ENCODE measurements around the gene EPB41L4A.

EPB41L4A gene

DNA sequence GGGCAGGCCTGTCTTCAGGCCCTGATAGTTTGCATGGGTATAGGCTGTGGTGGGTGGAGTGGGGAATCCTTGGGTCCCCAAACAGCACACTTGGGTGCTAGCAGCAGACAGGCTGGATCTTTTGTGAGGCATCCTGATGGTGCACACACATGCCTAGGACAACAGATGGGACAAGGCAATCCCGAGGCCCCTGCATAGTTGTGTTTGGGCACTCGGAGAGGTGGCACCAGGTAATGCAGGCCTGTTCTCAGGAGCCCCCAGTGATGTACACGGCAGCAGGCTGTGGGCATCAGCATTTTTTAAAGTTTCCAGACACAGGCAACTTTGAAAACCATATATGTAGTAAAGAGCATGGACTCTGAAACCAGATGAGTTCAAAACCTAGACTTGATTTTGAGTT is 65.4 kb downstream of the EPB41L4A start:
- DNase-seq (ENCODE audit: low read depth) = no peak

DNA sequence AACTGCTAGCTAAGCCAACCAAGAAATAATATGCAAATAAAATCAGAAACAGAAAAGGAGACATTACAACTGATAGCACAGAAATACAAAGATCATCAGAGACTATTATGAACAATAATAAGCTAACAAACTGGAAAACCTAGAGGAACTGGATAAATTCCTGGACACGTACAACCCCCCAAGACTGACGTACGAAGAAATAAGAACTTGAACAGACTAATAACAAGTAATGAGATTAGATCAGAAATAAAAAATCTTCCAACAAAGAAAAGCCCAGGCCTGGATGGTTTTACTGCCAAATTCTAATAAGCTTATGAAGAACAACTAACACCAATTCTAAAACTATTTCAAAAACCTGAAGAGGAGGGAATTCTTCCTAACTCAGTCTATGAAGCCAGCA is 67.9 kb downstream of the EPB41L4A start:
- DNase-seq (ENCODE audit: low read depth) = no peak

DNA sequence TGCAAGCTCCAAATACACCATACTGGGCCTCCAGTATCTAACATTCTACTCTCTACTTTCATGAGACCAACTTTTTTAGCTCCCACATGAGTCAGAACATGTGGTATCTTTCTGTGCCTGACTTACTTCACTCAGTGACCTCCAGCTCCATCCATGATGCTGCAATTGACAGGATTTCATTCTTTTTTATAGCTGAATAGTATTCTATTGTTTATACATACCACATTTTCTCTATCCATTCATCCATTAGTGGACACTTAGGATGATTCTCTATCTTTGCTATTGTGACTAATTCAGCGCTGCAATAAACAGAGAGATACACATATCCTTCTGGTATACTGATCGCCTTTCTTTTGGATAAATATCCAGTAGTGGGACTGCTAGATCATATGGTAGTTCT is 68.5 kb downstream of the EPB41L4A start:
- DNase-seq (ENCODE audit: low read depth) = no peak

DNA sequence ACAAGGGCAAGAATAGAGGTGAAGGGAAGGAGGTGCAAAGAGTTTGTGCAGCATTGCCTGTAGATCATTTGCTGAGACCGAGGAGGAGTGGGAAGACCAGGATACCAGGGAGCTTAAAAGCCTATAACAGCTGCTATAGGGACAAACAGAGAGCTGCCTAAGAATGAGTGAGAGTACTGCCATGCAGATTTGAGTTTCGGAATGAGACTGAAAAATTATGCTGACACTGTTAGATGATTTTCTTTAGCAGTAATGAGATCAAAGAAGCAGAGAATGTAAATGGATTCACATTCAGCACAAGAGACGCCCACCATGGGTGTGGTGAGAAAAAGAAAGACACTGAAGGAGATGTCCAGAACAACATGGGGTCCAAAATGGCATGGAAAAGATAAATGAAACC is 69.7 kb downstream of the EPB41L4A start:
- DNase-seq (ENCODE audit: low read depth) = no peak

DNA sequence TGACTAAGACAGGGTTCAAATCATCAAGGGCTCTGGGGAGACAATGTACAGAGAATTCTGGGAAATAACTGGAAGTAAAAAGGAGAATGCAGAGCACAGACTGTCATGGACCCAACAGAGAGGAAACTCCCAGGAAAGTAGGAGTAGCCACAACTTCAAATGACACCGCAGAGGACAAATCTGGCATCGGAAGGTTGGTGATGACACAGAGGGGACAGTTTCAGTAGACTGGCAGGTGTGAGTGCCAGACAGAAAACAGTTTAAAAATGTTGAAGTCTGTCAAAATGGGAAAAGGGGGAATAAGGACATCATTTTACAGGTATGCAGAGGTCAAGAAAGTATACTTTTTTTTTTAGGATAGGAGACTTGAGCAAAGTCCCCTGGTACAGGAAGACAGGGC is 70.2 kb downstream of the EPB41L4A start:
- DNase-seq (ENCODE audit: low read depth) = no peak

DNA sequence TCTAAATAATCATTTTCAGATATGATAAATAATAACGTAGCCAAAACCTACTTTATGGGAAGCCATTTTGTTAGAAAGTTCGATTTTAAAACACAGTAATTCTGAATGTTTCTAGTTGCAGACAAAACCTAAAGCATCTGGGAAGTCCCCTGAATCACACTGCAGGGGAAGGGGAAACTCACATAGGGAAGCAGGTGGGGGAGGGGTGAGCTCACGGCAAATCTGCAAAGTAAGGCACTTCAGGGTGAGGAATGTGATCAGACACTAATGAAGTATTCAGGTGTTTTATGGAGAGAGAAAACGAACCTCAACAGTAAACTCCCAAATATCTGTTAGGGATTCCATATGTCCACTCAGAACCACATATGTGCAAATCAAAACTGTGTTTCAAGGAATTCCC is 70.7 kb downstream of the EPB41L4A start:
- no peak for DNase-seq (ENCODE audit: low read depth)

DNA sequence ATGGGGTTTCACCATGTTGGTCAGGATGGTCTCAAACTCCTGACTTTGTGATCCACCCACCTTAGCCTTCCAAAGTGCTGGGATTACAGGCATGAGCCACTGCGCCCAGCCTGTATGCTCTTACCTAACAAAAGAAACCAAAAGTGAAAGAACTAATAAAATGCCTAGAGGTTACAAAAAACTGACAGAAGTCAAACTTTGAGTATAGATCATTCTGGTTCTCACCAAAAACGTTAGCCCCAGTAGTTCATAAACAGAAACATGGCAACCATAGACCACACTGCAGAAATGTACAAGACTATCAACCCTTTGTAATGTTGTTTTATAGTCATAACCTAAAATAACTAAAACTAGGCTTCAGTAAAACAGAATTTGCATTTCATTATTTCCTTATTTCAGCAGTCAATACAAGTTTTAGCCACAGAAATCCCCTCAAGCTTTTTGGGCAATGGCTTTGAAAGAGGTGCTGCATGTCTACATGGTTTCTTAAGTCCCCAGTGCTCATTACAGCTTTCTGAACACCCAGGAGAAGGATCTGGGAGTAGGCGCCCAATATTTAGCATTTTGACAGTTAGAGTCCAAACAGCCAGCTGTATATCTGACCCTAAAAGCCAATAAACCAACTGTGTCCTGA is 72.5 kb downstream of the EPB41L4A start:
- no peak for DNase-seq (ENCODE audit: low read depth)

DNA sequence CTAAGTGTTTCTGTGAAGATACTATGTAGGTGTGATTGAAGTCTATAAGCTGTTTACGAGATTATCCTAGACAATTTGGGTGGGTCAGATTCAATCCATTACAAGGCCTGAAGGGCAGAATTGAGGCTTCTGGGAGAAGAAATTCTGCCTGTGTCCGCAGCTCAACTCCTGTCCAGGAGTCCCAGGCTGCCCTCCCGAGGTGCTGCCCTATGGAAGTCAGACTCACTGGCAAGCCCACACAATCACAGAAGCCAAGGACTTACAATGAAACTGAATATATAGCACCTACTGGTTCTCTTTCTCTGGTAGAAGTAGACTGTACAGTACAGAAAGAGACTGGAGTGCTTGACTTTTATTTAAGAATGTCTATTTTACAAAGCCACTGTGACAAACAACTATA is 74.5 kb downstream of the EPB41L4A start:
- no peak for DNase-seq (ENCODE audit: low read depth)

DNA sequence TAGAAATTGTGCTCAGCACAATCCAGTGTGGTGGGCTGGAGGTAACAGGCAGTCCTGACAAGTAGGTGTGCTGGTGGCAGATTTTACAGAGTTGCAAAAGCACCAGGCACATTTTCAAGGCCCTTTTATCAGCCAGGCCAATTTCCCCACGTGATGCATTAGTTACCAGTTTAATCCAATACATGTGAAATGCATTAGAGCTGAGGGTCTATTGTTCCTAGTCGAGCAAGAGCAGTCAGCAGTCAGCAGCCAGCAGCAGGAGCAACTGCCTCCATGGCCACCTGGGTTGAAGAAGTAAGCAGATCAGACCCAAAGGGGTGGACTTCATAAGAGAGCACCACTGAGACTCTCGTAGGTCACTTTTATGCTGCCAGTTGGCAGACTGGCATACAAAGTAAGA is 76.7 kb downstream of the EPB41L4A start:
- DNase-seq (ENCODE audit: low read depth) = no peak

DNA sequence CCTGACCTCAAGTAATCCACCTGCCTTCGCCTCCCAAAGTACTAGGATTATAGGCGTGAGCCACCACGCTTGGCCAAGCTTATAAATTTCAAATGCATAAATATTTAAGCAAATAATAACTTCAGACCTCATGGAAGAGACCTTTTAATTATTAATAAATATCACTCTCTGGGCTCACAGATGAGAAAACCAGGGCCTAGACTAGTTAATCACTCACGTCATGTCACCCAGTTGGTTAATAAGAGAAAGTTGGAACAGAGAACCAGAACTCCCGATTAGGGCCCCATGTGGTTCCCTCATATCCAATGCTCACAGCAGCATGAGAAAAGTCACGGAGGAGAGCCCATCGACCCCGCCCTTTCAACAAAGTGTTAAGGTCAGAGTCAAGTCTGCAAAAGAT is 79.3 kb downstream of the EPB41L4A start:
- no peak for DNase-seq (ENCODE audit: low read depth)

DNA sequence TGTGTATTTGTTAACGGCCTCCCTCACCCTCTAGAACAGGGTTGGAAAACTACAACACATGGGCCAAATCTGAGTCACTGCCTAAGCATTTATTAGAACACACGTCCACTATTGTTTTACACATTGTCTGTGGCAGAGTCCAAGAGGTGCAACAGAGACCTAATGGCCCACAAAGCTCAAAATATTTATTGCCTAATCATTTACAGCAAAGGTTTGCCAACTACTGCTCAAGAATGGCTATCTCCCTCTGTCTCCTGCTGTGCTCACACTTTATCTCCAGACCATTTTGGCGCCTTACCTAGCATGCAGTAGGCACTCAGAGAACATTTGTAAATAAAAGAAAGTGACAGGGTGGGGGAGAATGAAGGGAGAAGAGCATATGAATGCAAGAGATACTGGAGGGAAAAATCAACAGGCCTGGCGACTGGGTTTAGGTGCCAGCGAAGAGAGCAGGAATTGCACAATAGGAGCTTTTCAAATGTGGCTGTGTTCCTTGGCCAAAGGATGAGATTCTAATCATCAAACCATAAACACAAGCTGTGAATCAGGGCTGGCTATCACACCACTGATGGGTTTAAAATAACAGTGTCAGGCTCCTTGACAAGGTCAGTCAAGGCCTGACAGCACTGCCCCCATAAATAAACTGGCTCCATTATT is 80.3 kb downstream of the EPB41L4A start:
- no peak for DNase-seq (ENCODE audit: low read depth)

DNA sequence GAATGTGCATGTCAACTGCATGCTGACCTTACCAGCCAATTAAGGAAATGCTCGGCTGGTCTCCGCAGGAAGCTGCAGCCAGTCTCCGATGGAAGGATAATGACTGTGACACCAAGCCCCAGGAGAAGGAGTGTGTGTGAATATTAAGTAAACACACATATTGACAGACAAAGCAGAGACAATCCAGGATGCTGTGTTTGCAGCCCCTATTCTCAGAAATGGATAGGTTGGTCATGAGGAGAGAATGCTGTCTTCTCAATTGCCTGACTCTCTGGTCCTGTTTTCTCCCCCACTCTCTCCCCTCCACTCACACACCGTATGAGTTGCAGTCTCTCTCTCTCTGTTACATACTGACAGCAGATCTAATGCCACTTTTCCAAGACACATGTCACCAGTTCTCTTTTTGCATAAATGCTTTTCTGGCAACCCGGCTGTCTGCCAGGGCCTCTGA is 85.7 kb downstream of the EPB41L4A start:
- no peak for DNase-seq (ENCODE audit: low read depth)

DNA sequence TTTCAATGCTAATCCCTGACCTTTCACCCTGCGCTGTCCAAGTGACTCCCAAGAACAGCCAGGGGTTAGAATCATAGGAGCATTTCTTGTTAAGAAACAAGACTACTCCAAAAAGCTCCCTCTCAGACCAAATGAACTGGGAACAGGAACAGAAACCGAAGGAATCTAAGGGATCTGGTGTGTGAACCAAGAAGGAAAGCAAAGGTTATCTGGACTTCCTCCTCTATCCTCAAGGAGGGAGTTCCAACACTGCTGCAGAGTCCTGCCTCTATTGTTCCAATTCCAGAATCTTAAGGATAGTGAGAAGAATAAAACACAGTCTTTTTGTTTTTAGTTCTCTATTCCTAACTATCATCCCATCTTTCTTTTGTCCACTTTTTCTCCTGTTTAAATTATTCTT is 87.2 kb downstream of the EPB41L4A start:
- DNase-seq (ENCODE audit: low read depth) = no peak

DNA sequence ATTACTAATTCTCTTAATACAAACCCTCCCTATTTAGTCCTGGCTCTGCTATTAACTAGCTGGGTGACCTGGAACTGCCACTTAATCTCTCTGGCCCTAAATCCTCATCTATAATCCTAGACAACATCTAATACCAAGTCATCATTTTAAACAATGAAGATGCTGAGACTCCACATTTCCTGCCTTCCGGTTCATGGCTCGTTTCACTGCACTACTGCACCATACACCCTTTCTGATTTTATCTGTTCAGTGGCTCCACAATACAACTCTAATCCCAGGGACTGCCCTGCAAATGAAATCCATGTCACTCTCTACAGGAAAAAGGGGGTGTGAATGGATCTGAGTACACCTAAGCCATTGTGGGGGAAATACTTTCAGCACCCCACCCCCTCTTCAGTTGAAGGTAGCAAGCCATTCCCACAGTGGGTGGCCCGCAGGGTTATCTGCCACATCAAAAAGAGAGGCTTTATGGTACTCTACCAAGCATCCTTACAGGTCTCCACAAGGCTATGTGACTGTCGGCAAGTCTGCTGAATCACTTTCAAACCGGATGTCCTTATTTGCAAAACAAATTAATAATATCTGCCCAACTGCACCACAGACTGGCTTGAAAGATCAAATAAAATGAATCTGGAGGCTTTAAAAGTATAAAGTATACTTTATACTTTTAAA is 89.5 kb downstream of the EPB41L4A start:
- DNase-seq (ENCODE audit: low read depth) = no peak

DNA sequence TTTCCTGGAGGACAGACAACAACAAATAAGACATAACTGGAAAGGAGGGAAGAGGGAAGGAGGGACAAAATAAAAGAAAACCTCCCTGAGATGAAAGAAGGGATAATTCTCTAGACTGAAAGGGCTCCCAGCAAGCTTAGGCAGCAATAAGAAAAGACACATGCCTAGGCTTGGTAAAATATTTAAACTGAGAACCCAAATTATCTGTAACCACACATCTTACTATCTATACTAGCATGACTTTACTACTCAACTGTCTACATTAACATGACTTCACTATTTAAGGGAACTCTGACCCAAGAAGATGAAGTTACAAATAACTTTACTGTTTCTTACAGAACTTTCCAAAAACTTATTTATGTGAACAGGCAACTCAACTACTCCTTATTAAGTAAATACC is 95.9 kb downstream of the EPB41L4A start:
- DNase-seq (ENCODE audit: low read depth) = no peak

DNA sequence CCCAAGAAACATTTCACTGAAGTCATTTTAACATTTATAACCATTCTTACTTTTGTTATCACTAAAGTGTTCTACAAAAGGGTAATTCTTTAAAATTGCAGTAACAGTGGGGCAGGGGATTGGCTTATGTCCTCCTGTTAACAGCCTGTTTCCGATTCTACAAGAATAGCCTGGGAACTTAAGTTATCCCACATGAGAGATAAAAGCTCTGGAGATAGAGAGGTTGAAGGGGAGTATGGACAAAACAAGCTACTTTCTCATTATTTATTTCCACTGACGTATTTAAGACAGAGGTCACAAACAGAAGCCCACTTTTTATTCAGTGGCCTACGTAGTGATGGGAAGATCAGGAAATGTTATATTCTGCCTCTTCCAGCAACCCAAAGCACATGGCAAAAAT is 98.7 kb downstream of the EPB41L4A start:
- no peak for DNase-seq (ENCODE audit: low read depth)

DNA sequence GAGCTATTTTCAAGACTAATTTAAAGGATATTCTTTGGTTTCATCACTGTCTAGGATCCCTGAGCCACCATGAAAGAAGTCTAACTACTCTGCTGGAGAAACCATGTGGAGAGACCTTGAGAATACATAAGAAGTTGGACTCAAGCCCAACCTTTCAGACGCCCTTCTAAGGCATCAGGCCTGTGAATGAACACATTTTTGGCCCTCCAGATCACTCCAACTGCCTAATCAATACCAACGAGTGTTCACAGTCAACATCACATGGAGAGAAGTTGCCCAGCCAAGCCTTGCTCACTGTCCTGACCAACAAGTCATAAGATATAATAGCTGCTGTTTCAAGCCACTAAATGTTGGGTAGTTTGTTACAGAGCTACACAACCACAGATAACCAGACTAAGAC is 100.7 kb downstream of the EPB41L4A start:
- no peak for DNase-seq (ENCODE audit: low read depth)

DNA sequence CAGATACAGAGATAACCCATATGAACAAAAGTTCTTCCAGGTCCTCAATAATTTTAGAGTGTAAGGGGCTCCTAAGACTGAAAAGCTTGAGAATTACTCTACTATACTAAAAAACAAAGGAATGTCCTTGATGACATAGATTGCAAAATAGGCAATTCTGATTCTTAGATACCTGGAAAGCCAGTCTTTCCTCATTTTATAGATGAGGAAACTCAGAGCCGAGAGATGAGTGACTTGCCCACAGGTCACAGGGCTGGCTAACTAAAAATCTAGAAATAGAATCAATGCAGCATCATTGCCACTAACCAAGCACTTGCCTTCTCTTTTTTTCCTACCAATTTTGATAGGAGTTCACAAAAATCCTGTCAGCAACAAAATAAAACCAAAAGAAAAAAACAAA is 101.2 kb downstream of the EPB41L4A start:
- DNase-seq (ENCODE audit: low read depth) = no peak

DNA sequence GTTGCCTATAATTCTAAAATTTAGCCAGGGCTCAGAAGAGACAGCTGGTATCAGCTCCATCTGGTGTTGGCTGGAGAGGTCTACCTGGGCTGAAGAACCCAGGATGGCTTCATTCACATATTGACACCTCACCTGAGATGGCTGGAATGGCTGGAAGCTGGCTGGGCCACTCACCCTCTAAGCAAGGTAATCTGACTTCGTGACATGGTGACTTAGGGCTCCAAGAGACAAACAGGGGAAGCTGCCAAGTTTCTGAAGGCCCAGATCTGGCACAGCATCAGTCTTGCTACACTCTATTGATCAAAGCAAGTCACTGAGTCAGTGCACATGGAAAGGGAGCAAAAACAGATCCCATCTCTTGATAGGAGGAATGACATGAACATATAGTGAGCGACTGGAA is 102.3 kb downstream of the EPB41L4A start:
- DNase-seq (ENCODE audit: low read depth) = no peak

DNA sequence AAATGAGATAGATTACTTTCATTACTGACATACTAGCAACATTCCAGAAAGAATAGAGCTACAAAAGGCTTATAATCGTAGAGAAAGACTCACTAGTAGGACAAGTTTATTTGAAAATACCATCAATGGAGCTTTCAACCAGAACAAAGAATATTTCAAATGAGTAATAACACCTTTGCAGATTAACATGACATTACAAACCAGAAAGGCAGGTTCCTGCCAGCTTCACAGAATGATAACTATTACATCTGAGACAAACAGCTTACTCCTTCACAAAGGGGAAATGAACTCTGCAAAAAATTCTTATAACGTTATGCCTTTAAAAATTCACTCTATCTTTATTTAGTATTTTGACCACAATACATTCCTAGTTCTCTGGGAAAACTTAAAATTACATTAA is 103.1 kb downstream of the EPB41L4A start:
- no peak for DNase-seq (ENCODE audit: low read depth)

DNA sequence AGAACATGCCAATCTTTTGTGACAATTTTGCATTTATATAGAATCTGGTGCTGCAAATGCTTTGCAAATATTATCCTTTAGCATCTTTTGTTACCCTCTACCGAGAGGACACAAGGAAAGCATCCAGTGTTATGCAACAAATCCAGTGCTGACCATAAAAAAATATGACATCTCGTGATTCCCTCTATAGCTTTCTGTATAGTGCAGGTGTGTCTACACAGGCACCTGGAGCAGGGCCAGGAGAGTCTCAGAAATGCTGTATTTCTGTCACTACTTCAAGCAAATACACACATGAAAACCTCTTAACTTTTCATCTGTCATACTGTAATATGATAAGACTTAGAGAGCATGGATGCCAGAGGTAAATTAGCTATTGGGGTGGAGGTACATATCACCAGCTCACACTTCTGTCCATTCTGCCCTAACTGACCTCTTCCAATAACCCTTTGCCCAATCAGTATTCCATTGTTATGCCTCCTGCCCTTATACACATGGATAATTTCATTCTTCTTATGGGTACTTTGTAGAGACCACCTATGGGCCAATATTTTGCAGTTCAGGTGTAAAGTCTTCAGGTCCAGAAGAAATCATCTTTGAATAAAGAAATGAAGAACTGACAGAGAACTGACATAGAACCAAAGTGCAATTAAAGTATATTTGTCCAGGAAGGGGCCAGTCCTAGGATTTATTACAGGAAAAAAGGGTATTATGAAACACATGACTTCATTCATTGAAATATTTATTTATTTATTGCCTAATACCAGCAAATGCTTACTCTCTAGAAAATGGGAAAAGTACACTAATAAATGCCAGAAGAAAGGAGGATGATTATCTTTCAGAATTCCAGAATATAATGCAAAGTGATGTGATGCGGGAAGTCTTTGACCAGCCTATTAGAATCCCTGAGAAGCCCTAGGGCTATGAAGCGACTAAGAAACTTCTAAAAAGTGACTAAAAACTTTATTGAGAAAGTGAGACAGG is 106.5 kb downstream of the EPB41L4A start:
- DNase-seq (ENCODE audit: low read depth) = no peak

DNA sequence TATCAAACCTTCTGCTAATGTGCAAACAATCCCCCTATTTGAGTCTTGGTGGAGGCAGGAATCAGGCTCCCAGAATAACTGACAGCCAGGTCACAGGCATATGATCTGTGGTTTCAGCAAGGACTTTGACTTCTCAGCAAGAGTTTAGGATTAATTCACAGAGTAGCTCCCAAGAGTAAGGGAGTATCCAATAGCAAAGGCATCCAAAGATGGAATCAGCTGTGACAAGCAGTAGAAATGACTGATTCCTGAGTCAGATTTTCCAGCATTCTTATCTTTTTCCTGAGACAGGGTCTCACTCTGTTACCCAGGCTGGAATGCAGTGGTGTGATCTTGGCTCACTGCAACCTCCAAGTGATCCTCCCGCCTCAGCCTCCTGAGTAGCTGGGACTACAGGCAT is 108.3 kb downstream of the EPB41L4A start:
- DNase-seq (ENCODE audit: low read depth) = no peak
